PC-9 (cell line): ENCODE measurements around the gene LGR6.

Experiments
- CTCF ChIP-seq: fragments of 200-600 bp; sonication (generic); conservative IDR thresholded peaks from 2 replicates; pipeline ENCODE4 v1.6.1; 2017; ENCODE audit warnings: mixed run types, antibody characterized with exemption, mild to moderate bottlenecking, moderate library complexity
- EZH2 ChIP-seq: fragments of 200-600 bp; sonication (generic); IDR thresholded peaks from 2 replicates; pipeline ENCODE4 v1.8.0; 2017; ENCODE audit warnings: antibody characterized with exemption, low read depth

DNA sequence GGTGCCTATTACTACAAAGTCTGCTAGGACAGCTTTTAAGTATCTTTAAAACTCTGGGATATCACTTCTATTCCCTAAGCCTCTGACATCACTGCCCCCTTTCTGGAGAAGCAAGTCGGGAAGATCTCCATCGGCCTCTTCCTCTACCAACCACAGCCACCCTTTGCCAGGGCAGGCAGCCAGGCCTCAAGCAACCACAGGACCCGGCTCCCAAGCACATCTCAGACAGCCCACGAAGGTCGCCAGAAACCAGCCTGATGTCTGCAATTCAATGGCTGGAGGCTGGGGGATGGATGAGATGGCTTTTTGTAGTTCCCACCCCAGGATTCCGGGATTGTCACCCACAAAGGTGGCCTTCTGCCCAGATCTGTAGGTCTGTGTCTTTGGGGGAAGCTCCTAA is 70.7 kb downstream of the LGR6 start:
- TF ChIP-seq CTCF (no peak), EZH2 (no peak)
